ENCODE measurements around the gene RNF151. TPM values are rescaled to one million over a fixed set of nuclear protein-coding genes. Genes with fewer than 3 reads are reported as not detected.
A peak's percentile ranks its signal among the peaks of the same experiment; 100 is the strongest.

RNF151 gene
- total and polyA plus RNA-seq, 2 donors from 2014 or later = not detected

GRCh38 chr16:1999866-2000514, 33.3 kb downstream of the RNF151 start:
- no peak overlapping the region for H3K9ac ChIP-seq (ENCODE audit: low read length in 3 of 3)
- H3K9me3 ChIP-seq (ENCODE audit: control insufficient read depth in 2 of 3, insufficient read depth in 1 of 3, low read length in 3 of 3) = no peaks in the 10 kb centered on the region
- no peak overlapping the region for H3K4me3 ChIP-seq (ENCODE audit: low read length in 3 of 3)
- H3K27me3 ChIP-seq (ENCODE audit: control insufficient read depth, insufficient read depth, low read length) = no peaks in the 10 kb centered on the region
- H3K27ac ChIP-seq (ENCODE audit: low read depth in 2 of 2, low read length in 2 of 2) = no peak overlapping the region
- no peak for TF ChIP-seq CTCF (IDR thresholded peaks at IDR 0.05; ENCODE audit: borderline replicate concordance, extremely low read depth, insufficient read depth)
- DNase-seq = peak in 1 of 5 donors; percentile 81
- H3K4me1 ChIP-seq (ENCODE audit: control insufficient read depth in 2 of 3, insufficient read depth in 2 of 3, low read depth in 1 of 3, low read length in 3 of 3) = peaks cover 0 to 13% (median 0%) of the 10 kb centered on the region in 3 donors
- intact Hi-C loops (cut with DNase I) = no loop called here
- no peak for FAIRE-seq
- H3K36me3 ChIP-seq (ENCODE audit: control insufficient read depth in 2 of 3, insufficient read depth in 3 of 3, low read length in 3 of 3) = peaks cover 0 to 33% (median 14%) of the 10 kb centered on the region in 3 donors

GRCh38 chr16:2001035-2001434, 34.4 kb downstream of the RNF151 start:
- DNase-seq (peak in 1 of 5 donors; percentile 63), FAIRE-seq (no peak)
- peaks cover 0 to 15% (median 0%) of the 10 kb centered on the region in 3 donors for H3K4me1 ChIP-seq (ENCODE audit: control insufficient read depth in 2 of 3, insufficient read depth in 2 of 3, low read depth in 1 of 3, low read length in 3 of 3)
- intact Hi-C loops (cut with DNase I) = no loop called here
- no peak for TF ChIP-seq CTCF (IDR thresholded peaks at IDR 0.05; ENCODE audit: borderline replicate concordance, extremely low read depth, insufficient read depth)
- H3K9ac ChIP-seq (ENCODE audit: low read length in 3 of 3) = no peak overlapping the region
- H3K27ac ChIP-seq (ENCODE audit: low read depth in 2 of 2, low read length in 2 of 2) = no peak overlapping the region
- H3K4me3 ChIP-seq (ENCODE audit: low read length in 3 of 3) = no peak overlapping the region
- peaks cover 0 to 33% (median 14%) of the 10 kb centered on the region in 3 donors for H3K36me3 ChIP-seq (ENCODE audit: control insufficient read depth in 2 of 3, insufficient read depth in 3 of 3, low read length in 3 of 3)
- no peaks in the 10 kb centered on the region for H3K9me3 ChIP-seq (ENCODE audit: control insufficient read depth in 2 of 3, insufficient read depth in 1 of 3, low read length in 3 of 3)
- H3K27me3 ChIP-seq (ENCODE audit: control insufficient read depth, insufficient read depth, low read length) = no peaks in the 10 kb centered on the region

- H3K9ac ChIP-seq (ENCODE audit: low read length in 3 of 3) = no peak overlapping the region
- FAIRE-seq (no peak), DNase-seq (peak in 1 of 5 donors; percentile 81)
- peaks cover 0 to 33% (median 14%) of the 10 kb centered on the region in 3 donors for H3K36me3 ChIP-seq (ENCODE audit: control insufficient read depth in 2 of 3, insufficient read depth in 3 of 3, low read length in 3 of 3)
- TF ChIP-seq CTCF (IDR thresholded peaks at IDR 0.05; ENCODE audit: borderline replicate concordance, extremely low read depth, insufficient read depth) = no peak
- no peak overlapping the region for H3K4me3 ChIP-seq (ENCODE audit: low read length in 3 of 3)
- no peaks in the 10 kb centered on the region for H3K27me3 ChIP-seq (ENCODE audit: control insufficient read depth, insufficient read depth, low read length)
- H3K27ac ChIP-seq (ENCODE audit: low read depth in 2 of 2, low read length in 2 of 2) = no peak overlapping the region
- peaks cover 0 to 16% (median 0%) of the 10 kb centered on the region in 3 donors for H3K4me1 ChIP-seq (ENCODE audit: control insufficient read depth in 2 of 3, insufficient read depth in 2 of 3, low read depth in 1 of 3, low read length in 3 of 3)
- intact Hi-C loops (cut with DNase I) = no loop called here
- H3K9me3 ChIP-seq (ENCODE audit: control insufficient read depth in 2 of 3, insufficient read depth in 1 of 3, low read length in 3 of 3) = no peaks in the 10 kb centered on the region
Measured at GRCh38 chr16:2001456-2002355, 35.0 kb downstream of the RNF151 start.
